ENCODE data around the gene NKX2-1. TPM values are rescaled to one million over a fixed set of nuclear protein-coding genes. Genes with fewer than 3 reads are reported as not detected.

NKX2-1 gene
- polyA plus RNA-seq, 1 of the 3 experiments (the other 2 are of a cell fraction), result not detected

DNA sequence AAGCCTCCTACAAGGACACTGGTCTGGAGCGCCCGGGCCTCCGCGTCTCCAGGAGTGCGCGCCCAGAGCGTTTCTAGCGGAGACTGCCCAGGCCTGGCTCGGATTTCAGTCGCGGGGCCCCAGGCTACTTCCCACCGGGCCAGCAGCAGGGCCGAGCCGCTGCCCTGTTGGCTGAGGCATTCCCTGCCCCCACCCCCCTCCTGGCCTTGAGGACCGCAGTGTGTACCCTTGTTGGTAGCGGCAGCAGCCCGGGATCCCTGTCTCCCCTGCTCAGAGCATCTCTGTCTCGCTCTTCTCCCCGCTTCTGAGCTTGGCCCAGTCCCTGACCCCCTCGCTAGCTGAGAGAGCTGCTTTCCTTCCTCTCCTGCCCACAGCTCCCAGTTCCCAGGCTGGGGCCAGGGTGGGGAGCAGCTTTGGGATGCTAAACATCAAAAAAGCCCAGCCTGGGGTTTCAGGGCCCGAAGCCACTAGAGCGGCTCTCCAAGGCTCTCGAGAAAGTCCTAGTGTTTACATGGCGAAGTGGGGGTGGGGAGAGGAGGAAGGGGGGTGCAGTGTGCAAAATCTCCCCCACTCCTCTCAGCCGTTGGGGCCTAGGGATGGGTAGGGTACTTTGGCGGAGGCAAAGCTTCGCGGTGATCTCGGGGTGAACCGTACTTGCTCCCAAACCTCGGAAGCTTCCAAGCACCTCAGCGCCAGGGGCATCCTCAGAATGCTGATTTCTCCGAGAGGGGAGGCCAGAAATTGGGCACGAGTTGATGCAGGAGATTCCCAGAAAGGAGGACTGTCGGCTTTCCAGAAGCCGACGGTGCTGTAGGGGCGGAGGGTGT lies 6.4 kb downstream of the NKX2-1 start:
- Histone ChIP-seq H3K9ac (no peak overlapping the region), H3K4me1 (ENCODE audit: control insufficient read depth in 1 of 2, insufficient read depth in 2 of 2, low read depth in 1 of 2, low read length in 1 of 2) (no peaks in the 10 kb centered on the region), H3K27me3 (ENCODE audit: insufficient read depth) (peaks cover 94% of the 10 kb centered on the region), H3K36me3 (replicated peaks in 1 of 2; ENCODE audit: control insufficient read depth in 1 of 2, insufficient read depth in 2 of 2, low read length in 1 of 2) (no peaks in the 10 kb centered on the region), H3K4me3 (ENCODE audit: low read depth in 2 of 2, low read length in 1 of 2) (no peak overlapping the region), H4K20me1 (ENCODE audit: insufficient read depth) (no peaks in the 10 kb centered on the region), H3K79me2 (ENCODE audit: insufficient read depth) (no peaks in the 10 kb centered on the region), H3K9me3 (no peaks in the 10 kb centered on the region), H3K4me2 (no peak overlapping the region), H3K9me2 (no peaks in the 10 kb centered on the region), H3K27ac (ENCODE audit: low read depth in 2 of 2, low read length in 1 of 2) (no peak overlapping the region), H3F3A (replicated peaks; ENCODE audit: insufficient read depth) (no peaks in the 10 kb centered on the region), H2AFZ (ENCODE audit: low read depth) (no peak overlapping the region)
- no peak for TF ChIP-seq TCF12 (IDR thresholded peaks at IDR 0.05)
- CTCF ChIA-PET, result no interaction called here
- DNase-seq, result peak; percentile 24
- WGBS (ENCODE audit: low lambda C conversion rate), result 17% methylated on average over 19 of the region's 38 CpGs
- POLR2A ChIA-PET, result no interaction called here

DNA sequence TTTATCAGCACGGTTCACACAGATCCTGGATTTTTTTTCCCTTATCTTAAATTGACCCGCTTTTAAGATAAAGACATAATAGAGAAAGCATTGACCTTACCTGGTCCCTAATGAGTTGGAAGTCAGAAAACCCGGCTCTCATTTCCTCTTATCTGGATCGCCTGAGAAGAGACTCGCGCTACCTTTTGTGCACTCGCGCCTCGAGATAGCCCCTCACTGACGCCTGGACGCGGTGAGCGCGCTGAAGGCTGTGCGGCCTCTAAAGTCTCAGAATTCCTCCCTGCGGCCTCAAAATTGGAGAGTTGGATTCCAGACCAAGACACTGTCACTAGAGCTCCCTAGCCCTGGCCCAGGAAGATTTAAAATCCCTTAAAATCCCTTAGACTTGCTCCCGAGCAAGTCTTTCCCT lies 7.0 kb downstream of the NKX2-1 start:
- Histone ChIP-seq H3K27me3 (ENCODE audit: insufficient read depth) (peaks cover 94% of the 10 kb centered on the region), H4K20me1 (ENCODE audit: insufficient read depth) (no peaks in the 10 kb centered on the region), H3K4me3 (ENCODE audit: low read depth in 2 of 2, low read length in 1 of 2) (no peak overlapping the region), H3K9ac (no peak overlapping the region), H3K4me2 (no peak overlapping the region), H2AFZ (ENCODE audit: low read depth) (no peak overlapping the region), H3K4me1 (ENCODE audit: control insufficient read depth in 1 of 2, insufficient read depth in 2 of 2, low read depth in 1 of 2, low read length in 1 of 2) (no peaks in the 10 kb centered on the region), H3K9me2 (no peaks in the 10 kb centered on the region), H3K79me2 (ENCODE audit: insufficient read depth) (no peaks in the 10 kb centered on the region), H3K27ac (ENCODE audit: low read depth in 2 of 2, low read length in 1 of 2) (no peak overlapping the region), H3K36me3 (replicated peaks in 1 of 2; ENCODE audit: control insufficient read depth in 1 of 2, insufficient read depth in 2 of 2, low read length in 1 of 2) (no peaks in the 10 kb centered on the region), H3F3A (replicated peaks; ENCODE audit: insufficient read depth) (no peaks in the 10 kb centered on the region), H3K9me3 (no peaks in the 10 kb centered on the region)
- POLR2A ChIA-PET, result no interaction called here
- TF ChIP-seq TAF1 (IDR thresholded peaks at IDR 0.05; ENCODE audit: borderline replicate concordance, low read depth, low read length) (no peak), YY1 (IDR thresholded peaks at IDR 0.05; ENCODE audit: low read depth) (no peak), FOXJ3 (CRISPR knock-in tag; IDR thresholded peaks at IDR 0.05) (no peak), TEAD4 (IDR thresholded peaks at IDR 0.05; ENCODE audit: borderline replicate concordance, insufficient read depth) (no peak), CHD2 (IDR thresholded peaks at IDR 0.05; ENCODE audit: low read length, partially characterized antibody) (no peak), EP300 (IDR thresholded peaks at IDR 0.05; ENCODE audit: borderline replicate concordance in 1 of 2, low read depth in 1 of 2, low read length in 1 of 2) (no peak), SMC3 (IDR thresholded peaks at IDR 0.05; ENCODE audit: low read depth, low read length) (no peak), NFIC (IDR thresholded peaks at IDR 0.05; ENCODE audit: borderline replicate concordance) (no peak)
- TF ChIP-seq, protein P1, sequence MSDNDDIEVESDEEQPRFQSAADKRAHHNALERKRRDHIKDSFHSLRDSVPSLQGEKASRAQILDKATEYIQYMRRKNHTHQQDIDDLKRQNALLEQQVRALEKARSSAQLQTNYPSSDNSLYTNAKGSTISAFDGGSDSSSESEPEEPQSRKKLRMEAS (IDR thresholded peaks at IDR 0.05; ENCODE audit: low read depth), result no peak
- TF ChIP-seq, protein P2, sequence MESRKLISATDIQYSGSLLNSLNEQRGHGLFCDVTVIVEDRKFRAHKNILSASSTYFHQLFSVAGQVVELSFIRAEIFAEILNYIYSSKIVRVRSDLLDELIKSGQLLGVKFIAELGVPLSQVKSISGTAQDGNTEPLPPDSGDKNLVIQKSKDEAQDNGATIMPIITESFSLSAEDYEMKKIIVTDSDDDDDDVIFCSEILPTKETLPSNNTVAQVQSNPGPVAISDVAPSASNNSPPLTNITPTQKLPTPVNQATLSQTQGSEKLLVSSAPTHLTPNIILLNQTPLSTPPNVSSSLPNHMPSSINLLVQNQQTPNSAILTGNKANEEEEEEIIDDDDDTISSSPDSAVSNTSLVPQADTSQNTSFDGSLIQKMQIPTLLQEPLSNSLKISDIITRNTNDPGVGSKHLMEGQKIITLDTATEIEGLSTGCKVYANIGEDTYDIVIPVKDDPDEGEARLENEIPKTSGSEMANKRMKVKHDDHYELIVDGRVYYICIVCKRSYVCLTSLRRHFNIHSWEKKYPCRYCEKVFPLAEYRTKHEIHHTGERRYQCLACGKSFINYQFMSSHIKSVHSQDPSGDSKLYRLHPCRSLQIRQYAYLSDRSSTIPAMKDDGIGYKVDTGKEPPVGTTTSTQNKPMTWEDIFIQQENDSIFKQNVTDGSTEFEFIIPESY (IDR thresholded peaks at IDR 0.05; ENCODE audit: borderline replicate concordance, low read depth), result no peak
- TF ChIP-seq, protein P3, sequence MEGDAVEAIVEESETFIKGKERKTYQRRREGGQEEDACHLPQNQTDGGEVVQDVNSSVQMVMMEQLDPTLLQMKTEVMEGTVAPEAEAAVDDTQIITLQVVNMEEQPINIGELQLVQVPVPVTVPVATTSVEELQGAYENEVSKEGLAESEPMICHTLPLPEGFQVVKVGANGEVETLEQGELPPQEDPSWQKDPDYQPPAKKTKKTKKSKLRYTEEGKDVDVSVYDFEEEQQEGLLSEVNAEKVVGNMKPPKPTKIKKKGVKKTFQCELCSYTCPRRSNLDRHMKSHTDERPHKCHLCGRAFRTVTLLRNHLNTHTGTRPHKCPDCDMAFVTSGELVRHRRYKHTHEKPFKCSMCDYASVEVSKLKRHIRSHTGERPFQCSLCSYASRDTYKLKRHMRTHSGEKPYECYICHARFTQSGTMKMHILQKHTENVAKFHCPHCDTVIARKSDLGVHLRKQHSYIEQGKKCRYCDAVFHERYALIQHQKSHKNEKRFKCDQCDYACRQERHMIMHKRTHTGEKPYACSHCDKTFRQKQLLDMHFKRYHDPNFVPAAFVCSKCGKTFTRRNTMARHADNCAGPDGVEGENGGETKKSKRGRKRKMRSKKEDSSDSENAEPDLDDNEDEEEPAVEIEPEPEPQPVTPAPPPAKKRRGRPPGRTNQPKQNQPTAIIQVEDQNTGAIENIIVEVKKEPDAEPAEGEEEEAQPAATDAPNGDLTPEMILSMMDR (IDR thresholded peaks at IDR 0.05), result no peak
- peak; percentile 5 for DNase-seq
- 10% methylated on average over 17 of the region's 17 CpGs for WGBS (ENCODE audit: low lambda C conversion rate)
- CTCF ChIA-PET, result no interaction called here

Data from SK-N-SH (cell line).